Smooth muscle cell (in vitro differentiated cells): ENCODE results near the gene ATP10D. TPM values are rescaled to one million over a fixed set of nuclear protein-coding genes. Genes with fewer than 3 reads are reported as not detected.
"Not testable (repeated sequence)": the region's sequence is repeated elsewhere in the genome, so short reads cannot be mapped to it uniquely, and the experiment has no call there.

Source experiments
- DNase-seq: peaks from one replicate; lab custom pipeline; 2025; ENCODE audit not compliant: unreplicated experiment; lab: John Stamatoyannopoulos, UW
- H2AFZ ChIP-seq: fragments of 200-600 bp; sonication (generic); 2 replicates; pipeline ENCODE4 v1.6.0; 2016; ENCODE audit warnings: antibody characterized with exemption, low read depth, mild to moderate bottlenecking
- H3F3A ChIP-seq: fragments of 200-600 bp; sonication (generic); 2 replicates; pipeline ENCODE4 v1.6.0; 2017; ENCODE audit warnings: antibody characterized with exemption, low read depth
- H3K27ac ChIP-seq: fragments of 200-600 bp; sonication (generic); 2 replicates; pipeline ENCODE4 v1.5.1; 2016; ENCODE audit warnings: low read depth, mild to moderate bottlenecking
- H3K27me3 ChIP-seq: fragments of 200-600 bp; sonication (generic); 2 replicates; pipeline ENCODE4 v1.6.1; 2016; ENCODE audit warnings: low read depth, mild to moderate bottlenecking
- H3K36me3 ChIP-seq: fragments of 200-600 bp; sonication (generic); 2 replicates; pipeline ENCODE4 v1.5.1; 2016; ENCODE audit warnings: low read depth
- H3K4me1 ChIP-seq: fragments of 200-600 bp; sonication (generic); 2 replicates; pipeline ENCODE4 v1.5.1; 2016; ENCODE audit warnings: low read depth
- H3K4me2 ChIP-seq: fragments of 200-600 bp; sonication (generic); 2 replicates; pipeline ENCODE4 v1.6.0; 2016; ENCODE audit warnings: mild to moderate bottlenecking
- H3K4me3 ChIP-seq: fragments of 200-600 bp; sonication (generic); 2 replicates; pipeline ENCODE4 v1.5.1; 2016; ENCODE audit warnings: mild to moderate bottlenecking
- H3K79me2 ChIP-seq: fragments of 200-600 bp; sonication (generic); 2 replicates; pipeline ENCODE4 v1.6.0; 2016; ENCODE audit warnings: low read depth, mild to moderate bottlenecking
- H3K9ac ChIP-seq: fragments of 200-600 bp; sonication (generic); 2 replicates; pipeline ENCODE4 v1.6.0; 2016; ENCODE audit warnings: low read depth
- H3K9me3 ChIP-seq: fragments of 200-600 bp; sonication (generic); replicated peaks from 2 replicates; pipeline ENCODE4 v1.5.1; 2016; ENCODE audit warnings: low read depth
- H4K20me1 ChIP-seq: fragments of 200-600 bp; sonication (generic); 2 replicates; pipeline ENCODE4 v1.6.0; 2016; ENCODE audit warnings: low read depth
- CTCF ChIP-seq: fragments of 200-600 bp; sonication (generic); IDR thresholded peaks from 2 replicates; pipeline ENCODE4 v1.5.1; 2017; ENCODE audit warnings: borderline replicate concordance, mild to moderate bottlenecking, antibody characterized with exemption; ENCODE audit not compliant: insufficient read depth, poor library complexity, severe bottlenecking
- WGBS: methylation state at CpG from one replicate; pipeline ENCODE4 v1.1.7; 2016; ENCODE audit warnings: low lambda C conversion rate; 5-methylcytosine and 5-hydroxymethylcytosine counted together
- polyA plus RNA-seq: library from polyadenylated mRNA; unstranded; fragments of >200 nt; fragmentation: Nextera tagmentation; extraction: Ambion mirVana; gene quantifications from 2 replicates; pipeline ENCODE4 v1.2.1, GENCODE V29; 2016
- total RNA-seq: library from RNA; depleted of rRNA; stranded (reverse); fragments of >200 nt; gene quantifications from 2 replicates; pipeline ENCODE4 v1.2.3, GENCODE V29; 2014

Gene ATP10D
- total and polyA plus RNA-seq, 2 experiments from 2014 or later, result 8.6 to 28.4 TPM

- Histone ChIP-seq H4K20me1 (no peaks in the 10 kb centered on the region), H3K27me3 (peaks cover 6% of the 10 kb centered on the region), H2AFZ (no peak overlapping the region), H3K79me2 (no peaks in the 10 kb centered on the region), H3K4me2 (no peak overlapping the region), H3F3A (no peaks in the 10 kb centered on the region), H3K4me1 (no peaks in the 10 kb centered on the region), H3K27ac (no peak overlapping the region), H3K9ac (no peak overlapping the region), H3K4me3 (no peak overlapping the region), H3K9me3 (no peaks in the 10 kb centered on the region), H3K36me3 (no peaks in the 10 kb centered on the region)
- no peak for TF ChIP-seq CTCF
- DNase-seq, result no peak
- 50% methylated on average over 2 of the region's 2 CpGs for WGBS
These were observed 58.3 kb downstream of the ATP10D start for GRCh38 chr4:47543331-47543730.

- 96% methylated on average over 7 of the region's 7 CpGs for WGBS
- not testable (repeated sequence) for H3K9me3 ChIP-seq
These were observed 65.3 kb downstream of the ATP10D start for GRCh38 chr4:47550357-47550756.

GRCh38 chr4:47550899-47551548 lies 65.9 kb downstream of the ATP10D start:
- Histone ChIP-seq H3K4me2 (no peak overlapping the region), H3K27me3 (peaks cover 5% of the 10 kb centered on the region), H3F3A (no peaks in the 10 kb centered on the region), H3K9ac (no peak overlapping the region), H3K27ac (peak overlapping the region; percentile 50), H3K79me2 (no peaks in the 10 kb centered on the region), H4K20me1 (no peaks in the 10 kb centered on the region), H2AFZ (no peak overlapping the region), H3K4me3 (no peak overlapping the region), H3K4me1 (peaks cover 3% of the 10 kb centered on the region), H3K9me3 (no peaks in the 10 kb centered on the region), H3K36me3 (no peaks in the 10 kb centered on the region)
- 97% methylated on average over 7 of the region's 7 CpGs for WGBS
- no peak for DNase-seq
- no peak for TF ChIP-seq CTCF

More at GRCh38 chr4:47550357-47550756, 65.3 kb downstream of the ATP10D start:
- H3K4me2 ChIP-seq, H3K4me3 ChIP-seq, H3K36me3 ChIP-seq, H3K79me2 ChIP-seq, H3K27ac ChIP-seq, H3K9ac ChIP-seq, H2AFZ ChIP-seq, DNase-seq, H3K4me1 ChIP-seq, H3K27me3 ChIP-seq, H3F3A ChIP-seq, H4K20me1 ChIP-seq: not testable (repeated sequence)

- no peak overlapping the region for H3K4me2 ChIP-seq
- no peaks in the 10 kb centered on the region for H3K9me3 ChIP-seq
- no peak for DNase-seq
- no peak overlapping the region for H3K9ac ChIP-seq
- peaks cover 3% of the 10 kb centered on the region for H3K4me1 ChIP-seq
- H3F3A ChIP-seq, result no peaks in the 10 kb centered on the region
- peaks cover 5% of the 10 kb centered on the region for H3K27me3 ChIP-seq
- H2AFZ ChIP-seq, result no peak overlapping the region
- H3K4me3 ChIP-seq, result no peak overlapping the region
- no peak for TF ChIP-seq CTCF
- H4K20me1 ChIP-seq, result no peaks in the 10 kb centered on the region
- H3K36me3 ChIP-seq, result no peaks in the 10 kb centered on the region
- H3K27ac ChIP-seq, result peak overlapping the region; percentile 50
- no peaks in the 10 kb centered on the region for H3K79me2 ChIP-seq
These were observed 66.6 kb downstream of the ATP10D start for GRCh38 chr4:47551682-47552081.
